AG04449 (cell line): Measurements from ENCODE around the gene GLB1L3.

Source experiments
- CTCF ChIA-PET: fragments of 350-600 bp; formaldehyde crosslinking; extraction: SDS; loops from one replicate; lab custom pipeline; 2021; ENCODE audit warnings: antibody characterized with exemption; lab: Yijun Ruan, JAX
- POLR2A ChIA-PET: fragments of 400-600, 350-600 bp; formaldehyde crosslinking; extraction: SDS; loops from one replicate; lab custom pipeline; 2020; ENCODE audit warnings: antibody characterized with exemption, inconsistent platforms; lab: Yijun Ruan, JAX
- DNase-seq: peaks from one replicate; pipeline ENCODE4 v3.0.0-alpha.2; 2010; ENCODE audit warnings: low read depth, low spot score
- H3K4me3 ChIP-seq: 2 replicates; pipeline ENCODE4 v1.5.1; 2011; ENCODE audit warnings: low read depth, mild to moderate bottlenecking, control low read depth, low read length
- CTCF ChIP-seq: IDR thresholded peaks from one replicate; pipeline ENCODE4 v1.5.1; 2011; ENCODE audit warnings: mild to moderate bottlenecking, moderate library complexity, low read length, control low read depth, inconsistent platforms; ENCODE audit not compliant: insufficient read depth; ENCODE audit errors: missing control alignments

GLB1L3 gene

GRCh38 chr11:134246678-134247077, 29.5 kb upstream of the GLB1L3 start:
- ChIA-PET POLR2A (no interaction called here), CTCF (interaction anchor here (1.0 kb wide), 1 partner anchor 196 kb away, joined by 4 read pairs; no protein-coding TSS in a partner anchor)
- no peak for TF ChIP-seq CTCF

GRCh38 chr11:134248910-134249480, 27.2 kb upstream of the GLB1L3 start:
- TF ChIP-seq CTCF: no peak
- no peak for DNase-seq
- H3K4me3 ChIP-seq: no peak overlapping the region
- CTCF ChIA-PET: interaction anchor here (0.9 to 4.8 kb wide), 5 partner anchors 8 to 199 kb away, joined by 3 to 36 read pairs (median 4); partner anchors contain the start of gene VPS26B
- POLR2A ChIA-PET: no interaction called here

More at GRCh38 chr11:134246678-134247077, 29.5 kb upstream of the GLB1L3 start:
- DNase-seq: no peak
- no peak overlapping the region for H3K4me3 ChIP-seq

GRCh38 chr11:134250246-134250645, 25.9 kb upstream of the GLB1L3 start:
- H3K4me3 ChIP-seq: no peak overlapping the region
- ChIA-PET POLR2A (no interaction called here), CTCF (interaction anchor here (1.9 to 4.8 kb wide), 3 partner anchors 10 to 11 kb away, joined by 4 to 36 read pairs (median 5); no protein-coding TSS in a partner anchor)
- no peak for DNase-seq
- TF ChIP-seq CTCF: no peak

GRCh38 chr11:134250675-134251074, 25.5 kb upstream of the GLB1L3 start:
- H3K4me3 ChIP-seq: no peak overlapping the region
- ChIA-PET CTCF (interaction anchor here (0.8 to 4.8 kb wide), 4 partner anchors 9 to 16 kb away, joined by 3 to 36 read pairs (median 4); no protein-coding TSS in a partner anchor), POLR2A (no interaction called here)

GRCh38 chr11:134252346-134253187, 23.6 kb upstream of the GLB1L3 start:
- H3K4me3 ChIP-seq: peak overlapping the region; percentile 79
- ChIA-PET POLR2A (no interaction called here), CTCF (interaction anchor here (1.2 to 4.8 kb wide), 5 partner anchors 9 to 45 kb away, joined by 3 to 36 read pairs (median 3); partner anchors contain the start of gene VPS26B)
- no peak for DNase-seq
- TF ChIP-seq CTCF: no peak

More at GRCh38 chr11:134250675-134251074, 25.5 kb upstream of the GLB1L3 start:
- no peak for DNase-seq
- no peak for TF ChIP-seq CTCF
